Parathyroid adenoma (tissue), 2 donors: Measurements from ENCODE around the gene MTFR2.

Source experiments
- H2AFZ ChIP-seq: fragments of 300-600 bp; sonication (generic); one replicate; pipeline ENCODE4 v1.7.0; 2017; ENCODE audit warnings: antibody characterized with exemption, mild to moderate bottlenecking
- H3K27ac ChIP-seq: fragments of 300-600 bp; sonication (generic); one replicate; pipeline ENCODE4 v1.7.0; 2017
- H3K27me3 ChIP-seq: fragments of 300-600 bp; sonication (generic); one replicate; pipeline ENCODE4 v1.7.0; 2017; ENCODE audit warnings: low read length; ENCODE audit not compliant: control insufficient read depth, insufficient read depth
- H3K36me3 ChIP-seq: fragments of 300-600 bp; sonication (generic); one replicate; pipeline ENCODE4 v1.7.0; 2017; ENCODE audit warnings: low read length; ENCODE audit not compliant: control insufficient read depth, insufficient read depth
- H3K4me1 ChIP-seq: fragments of 300-600 bp; sonication (generic); one replicate; pipeline ENCODE4 v1.7.0; 2017; ENCODE audit warnings: control low read depth
- H3K4me2 ChIP-seq: fragments of 300-600 bp; sonication (generic); one replicate; pipeline ENCODE4 v1.7.0; 2017; ENCODE audit warnings: low read length
- H3K4me3 ChIP-seq: fragments of 300-600 bp; sonication (generic); one replicate; pipeline ENCODE4 v1.7.0; 2017; ENCODE audit warnings: low read depth, low read length
- H3K79me2 ChIP-seq: fragments of 300-600 bp; sonication (generic); one replicate; pipeline ENCODE4 v1.7.0; 2017; ENCODE audit warnings: control low read depth
- H3K9ac ChIP-seq: fragments of 300-600 bp; sonication (generic); one replicate; pipeline ENCODE4 v1.7.0; 2017; ENCODE audit warnings: mild to moderate bottlenecking
- H3K9me3 ChIP-seq: fragments of 300-600 bp; sonication (generic); one replicate; pipeline ENCODE4 v1.7.0; 2017; ENCODE audit warnings: low read length; ENCODE audit not compliant: control insufficient read depth
- CTCF ChIP-seq: fragments of 300-600 bp; sonication (generic); IDR thresholded peaks from one replicate; pipeline ENCODE4 v1.7.0; 2017; ENCODE audit warnings: antibody characterized with exemption, mild to moderate bottlenecking
- donor health status: primary hyperparathyroidism.

Gene MTFR2

GRCh38 chr6:136244061-136244616 lies 6.0 kb downstream of the MTFR2 start:
- H3K27ac ChIP-seq: no peak overlapping the region
- no peak overlapping the region for H3K4me3 ChIP-seq
- no peak overlapping the region for H3K9ac ChIP-seq
- H3K79me2 ChIP-seq: no peaks in the 10 kb centered on the region
- no peaks in the 10 kb centered on the region for H3K9me3 ChIP-seq
- no peak overlapping the region for H3K4me2 ChIP-seq
- H3K36me3 ChIP-seq: no peaks in the 10 kb centered on the region
- no peaks in the 10 kb centered on the region for H3K4me1 ChIP-seq
- no peak overlapping the region for H2AFZ ChIP-seq
- TF ChIP-seq CTCF: no peak
- no peaks in the 10 kb centered on the region for H3K27me3 ChIP-seq

GRCh38 chr6:136236466-136237293 lies 13.4 kb downstream of the MTFR2 start:
- Histone ChIP-seq H3K79me2 (no peaks in the 10 kb centered on the region), H3K4me2 (no peak overlapping the region), H3K4me3 (no peak overlapping the region), H3K9ac (no peak overlapping the region), H2AFZ (no peak overlapping the region), H3K36me3 (no peaks in the 10 kb centered on the region), H3K27ac (no peak overlapping the region), H3K9me3 (no peaks in the 10 kb centered on the region), H3K4me1 (no peaks in the 10 kb centered on the region), H3K27me3 (no peaks in the 10 kb centered on the region)
- TF ChIP-seq CTCF: no peak

GRCh38 chr6:136235233-136235564 lies 14.9 kb downstream of the MTFR2 start:
- Histone ChIP-seq H3K27me3 (no peaks in the 10 kb centered on the region), H3K9me3 (no peaks in the 10 kb centered on the region), H3K79me2 (no peaks in the 10 kb centered on the region), H3K4me1 (no peaks in the 10 kb centered on the region), H3K4me3 (no peak overlapping the region), H3K36me3 (no peaks in the 10 kb centered on the region), H3K4me2 (no peak overlapping the region), H2AFZ (no peak overlapping the region), H3K27ac (no peak overlapping the region), H3K9ac (no peak overlapping the region)
- TF ChIP-seq CTCF: no peak

GRCh38 chr6:136232701-136233100 lies 17.4 kb downstream of the MTFR2 start:
- Histone ChIP-seq H3K9ac (no peak overlapping the region), H3K4me3 (no peak overlapping the region), H3K36me3 (no peaks in the 10 kb centered on the region), H3K27me3 (no peaks in the 10 kb centered on the region), H3K9me3 (no peaks in the 10 kb centered on the region), H2AFZ (no peak overlapping the region), H3K27ac (no peak overlapping the region), H3K4me1 (no peaks in the 10 kb centered on the region), H3K4me2 (no peak overlapping the region), H3K79me2 (no peaks in the 10 kb centered on the region)
- no peak for TF ChIP-seq CTCF
